ENCODE measurements around the gene SLC12A1.

GRCh38 chr15:48230498-48230897 lies 24.4 kb downstream of the SLC12A1 start:
- TF ChIP-seq CTCF (IDR thresholded peaks at IDR 0.05; ENCODE audit: low read length): no peak
- TF ChIP-seq EZH2 (IDR thresholded peaks at IDR 0.05; ENCODE audit: borderline replicate concordance, low read length): no peak
